HG03064 (cell line): ENCODE data around the gene KRTAP16-1.
"Not testable (repeated sequence)": the region's sequence is repeated elsewhere in the genome, so short reads cannot be mapped to it uniquely, and the experiment has no call there.

Source experiments
- ATAC-seq: cut with Tn5 transposase; IDR thresholded peaks from one replicate; pipeline ENCODE4 v1.9.1; 2021; ENCODE audit warnings: low read depth; ENCODE audit not compliant: unreplicated experiment

The KRTAP16-1 gene

DNA sequence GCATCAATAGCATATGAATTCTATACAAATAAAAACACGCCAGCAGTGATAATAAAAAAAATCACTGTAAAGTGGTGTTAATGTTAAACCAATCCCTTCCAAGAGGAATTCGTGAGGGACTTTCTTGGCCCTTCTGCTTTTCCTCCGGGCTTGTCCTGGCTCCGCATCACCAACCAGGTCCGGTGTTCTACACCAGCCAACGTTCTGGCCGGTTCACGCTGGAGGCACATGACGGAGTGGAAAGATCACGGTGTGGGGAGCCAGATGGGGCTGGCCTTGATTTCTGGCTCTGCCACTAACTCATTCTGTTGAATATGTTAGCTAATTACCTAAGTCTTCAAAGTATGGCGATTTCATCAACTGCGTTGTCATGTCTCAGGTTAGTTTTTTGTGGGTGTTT lies 5.0 kb downstream of the KRTAP16-1 start:
- no peak for ATAC-seq

GRCh38 chr17:41302981-41303380 lies 6.1 kb downstream of the KRTAP16-1 start:
- no peak for ATAC-seq

DNA sequence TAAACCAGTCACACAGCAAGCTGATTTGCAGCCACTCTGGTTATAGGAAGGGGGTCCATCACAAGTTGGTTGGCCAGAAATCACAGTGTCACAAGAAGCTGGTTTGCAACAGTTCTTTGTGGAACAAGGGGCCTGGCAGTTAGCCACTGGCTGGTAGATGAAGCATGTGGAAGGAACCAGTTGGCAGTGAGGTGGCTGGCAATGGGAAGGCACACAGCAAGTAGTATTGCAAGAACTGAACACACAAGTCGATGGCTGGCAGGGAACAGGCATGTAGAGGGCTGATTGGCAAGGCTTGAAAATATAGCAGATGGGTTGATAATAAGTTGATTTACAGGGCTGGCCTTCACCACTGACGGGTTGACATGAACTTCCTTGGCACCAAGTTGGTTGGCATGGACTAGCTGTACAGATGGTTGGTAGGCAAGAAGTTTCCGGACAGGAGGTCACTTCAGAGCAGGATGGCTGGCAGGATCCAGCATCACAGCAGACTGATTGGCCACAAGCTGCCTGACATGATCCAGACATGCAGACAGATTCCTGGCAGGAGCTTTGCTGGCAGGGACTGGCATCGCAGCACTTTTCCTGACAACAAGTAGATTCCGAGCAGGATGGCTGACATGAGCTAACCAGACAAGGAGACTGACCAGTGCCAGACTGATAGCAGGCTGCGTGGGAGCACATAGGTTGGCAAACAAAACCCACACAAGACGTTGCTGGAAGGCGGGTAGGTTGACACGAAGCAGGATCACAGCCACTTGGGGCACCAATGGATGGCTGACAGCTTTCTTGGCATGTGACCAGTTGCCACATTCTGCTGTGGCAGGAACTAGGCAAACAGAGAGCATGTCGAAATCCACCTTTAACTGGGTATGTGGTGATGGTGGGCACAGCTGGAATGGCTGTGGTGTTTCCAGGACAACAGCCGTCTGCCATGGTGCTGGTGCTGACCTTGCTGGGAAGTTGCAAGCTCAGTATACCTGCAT lies 6.9 kb downstream of the KRTAP16-1 start, which contains the start of gene KRTAP29-1:
KRTAP29-1 (minus strand) TSS at position 936 of the 986 bp plus-strand sequence; CDS start at position 936, 0 bp downstream.
- no peak for ATAC-seq

GRCh38 chr17:41301204-41301790 lies 7.8 kb downstream of the KRTAP16-1 start:
- no peak for ATAC-seq

DNA sequence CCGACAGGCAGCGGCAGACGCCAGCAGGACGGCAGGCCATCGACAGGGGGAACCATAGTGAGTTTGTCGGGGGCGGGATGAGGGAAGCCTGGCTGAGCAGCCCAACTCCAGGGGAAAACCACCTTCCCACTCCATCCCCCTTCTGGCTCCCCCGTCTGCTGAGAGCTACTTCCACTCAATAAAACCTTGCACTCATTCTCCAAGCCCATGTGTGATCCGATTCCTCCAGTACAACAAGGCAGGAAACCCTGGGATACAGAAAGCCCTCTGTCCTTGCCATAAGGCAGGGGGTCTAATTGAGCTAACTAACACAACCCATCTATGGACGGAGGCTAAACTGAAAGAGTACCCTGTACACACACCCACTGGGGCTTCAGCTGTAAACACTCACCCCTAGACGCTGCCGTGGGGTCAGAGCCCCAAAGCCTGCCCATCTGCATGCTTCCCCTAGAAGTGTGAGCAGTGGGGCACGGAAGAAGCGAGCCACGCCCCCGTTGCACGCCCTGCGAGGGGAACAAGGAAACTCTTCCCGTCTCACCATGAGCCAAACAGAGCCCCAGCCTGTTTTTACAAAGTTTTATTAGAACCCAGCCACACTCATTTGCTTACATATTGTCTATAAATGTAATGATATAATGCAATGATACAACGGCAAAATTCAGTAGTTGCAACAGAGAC lies 10.5 kb downstream of the KRTAP16-1 start:
- no peak for ATAC-seq

DNA sequence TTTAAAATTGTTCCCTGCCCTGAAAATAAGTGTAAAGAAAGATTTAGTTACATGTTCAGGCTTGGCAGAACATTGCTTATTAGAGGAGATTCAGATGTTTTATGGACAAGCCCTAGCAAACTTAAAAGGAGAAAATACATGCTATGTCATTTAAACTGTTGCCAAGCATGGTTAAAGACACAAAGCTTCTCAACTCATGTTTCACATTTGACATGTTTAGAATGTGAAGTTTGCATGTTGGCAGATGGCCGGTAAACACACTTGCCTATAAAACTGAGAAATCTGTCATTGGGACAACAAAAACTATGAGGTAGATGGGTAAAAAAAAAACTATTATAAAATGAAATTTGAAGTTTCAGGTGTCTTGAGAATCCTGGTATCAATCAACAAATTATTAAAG lies 12.3 kb downstream of the KRTAP16-1 start:
- no peak for ATAC-seq

- ATAC-seq = no peak
These were observed 15.1 kb downstream of the KRTAP16-1 start for GRCh38 chr17:41294016-41294415.

GRCh38 chr17:41287050-41287449 lies 22.1 kb downstream of the KRTAP16-1 start:
- ATAC-seq = no peak

DNA sequence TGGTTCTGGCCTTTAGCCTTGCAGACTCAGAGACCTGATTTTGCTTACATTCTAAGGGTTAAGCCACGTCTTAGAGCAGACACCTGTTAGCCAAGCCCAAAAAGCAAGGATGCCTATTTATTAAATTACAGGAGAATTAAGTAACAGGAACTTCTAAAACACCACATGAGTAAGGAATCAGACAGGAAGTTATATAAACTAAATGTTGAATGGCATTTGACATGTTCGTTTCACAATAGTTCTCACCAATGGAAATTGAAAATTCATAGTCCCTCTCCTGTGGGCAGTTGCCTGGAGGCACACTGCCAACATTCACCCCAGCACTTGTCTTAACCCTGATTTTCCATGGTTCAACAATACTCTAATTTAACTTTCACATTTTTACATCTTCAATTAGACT lies 24.6 kb downstream of the KRTAP16-1 start:
- no peak for ATAC-seq

DNA sequence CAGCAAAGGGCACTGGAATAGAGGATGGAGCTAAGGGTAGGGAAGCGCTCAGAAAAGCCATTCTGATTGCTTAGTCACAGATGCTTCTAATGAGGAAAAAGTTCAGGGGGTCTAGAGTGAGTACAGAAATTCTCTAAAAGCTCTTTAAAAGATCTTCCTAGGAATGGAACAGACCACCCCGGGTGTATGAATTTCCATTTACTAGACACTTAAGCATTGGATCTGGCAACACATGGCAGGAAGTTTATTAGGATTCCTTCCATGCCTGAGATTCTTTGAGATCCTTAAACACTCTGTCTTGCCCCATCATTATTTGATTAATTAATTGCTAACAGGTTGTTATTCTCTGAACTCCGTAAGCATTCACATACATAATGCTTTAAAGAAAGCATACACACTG lies 25.1 kb downstream of the KRTAP16-1 start:
- no peak for ATAC-seq

DNA sequence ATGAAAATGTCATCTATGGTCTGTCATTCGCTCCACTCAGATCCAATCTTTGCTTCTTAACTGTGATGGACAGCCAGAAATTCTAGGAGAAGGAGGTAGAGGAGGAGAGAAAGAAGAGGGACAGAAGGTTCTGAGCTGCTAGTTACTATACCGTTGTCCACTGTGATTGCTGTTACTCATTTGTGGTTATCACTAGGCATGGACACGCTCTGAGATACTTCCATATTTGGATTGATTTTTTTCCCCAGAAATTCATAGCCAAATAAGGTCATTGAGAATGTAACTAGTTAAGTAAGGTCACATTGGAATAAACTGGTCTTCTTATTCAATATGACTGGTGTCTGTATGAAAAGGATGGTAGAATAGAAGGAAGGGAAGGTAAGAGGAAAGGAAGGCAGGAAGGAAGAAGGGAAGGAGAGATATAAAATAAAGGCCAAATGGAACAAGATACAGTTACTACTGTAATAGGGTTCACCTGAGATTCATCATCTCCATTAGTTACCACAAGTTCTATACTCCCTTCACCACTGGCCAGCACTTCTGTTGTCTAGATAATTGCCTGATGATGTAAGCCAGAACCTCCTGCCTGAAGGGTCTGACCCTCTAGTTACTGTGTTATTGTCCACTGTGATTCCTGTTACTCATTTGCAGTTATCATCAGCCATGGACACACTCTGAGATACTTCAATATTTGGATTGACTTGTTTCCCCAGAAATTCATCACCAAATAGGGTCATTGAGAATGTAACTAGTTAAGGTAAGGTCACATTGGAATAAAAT lies 30.7 kb downstream of the KRTAP16-1 start:
- no peak for ATAC-seq

DNA sequence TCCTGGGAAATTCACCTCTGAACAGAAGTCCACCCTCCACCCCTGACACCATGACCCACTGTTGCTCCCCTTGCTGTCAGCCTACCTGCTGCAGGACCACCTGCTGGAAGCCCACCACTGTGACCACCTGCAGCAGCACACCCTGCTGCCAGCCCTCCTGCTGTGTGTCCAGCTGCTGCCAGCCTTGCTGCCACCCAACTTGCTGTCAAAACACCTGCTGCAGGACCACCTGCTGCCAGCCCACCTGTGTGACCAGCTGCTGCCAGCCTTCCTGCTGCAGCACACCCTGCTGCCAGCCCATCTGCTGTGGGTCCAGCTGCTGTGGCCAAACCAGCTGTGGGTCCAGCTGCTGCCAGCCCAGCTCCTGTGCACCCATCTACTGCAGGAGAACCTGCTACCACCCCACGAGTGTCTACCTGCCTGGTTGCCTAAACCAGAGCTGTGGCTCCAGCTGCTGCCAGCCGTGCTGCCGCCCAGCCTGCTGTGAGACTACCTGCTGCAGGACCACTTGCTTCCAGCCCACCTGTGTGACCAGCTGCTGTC lies 33.4 kb downstream of the KRTAP16-1 start, which contains the start of gene KRTAP9-7:
KRTAP9-7 (plus strand) TSS at position 51 of the 543 bp plus-strand sequence; CDS start at position 51, 0 bp downstream.
- not testable (repeated sequence) for ATAC-seq

DNA sequence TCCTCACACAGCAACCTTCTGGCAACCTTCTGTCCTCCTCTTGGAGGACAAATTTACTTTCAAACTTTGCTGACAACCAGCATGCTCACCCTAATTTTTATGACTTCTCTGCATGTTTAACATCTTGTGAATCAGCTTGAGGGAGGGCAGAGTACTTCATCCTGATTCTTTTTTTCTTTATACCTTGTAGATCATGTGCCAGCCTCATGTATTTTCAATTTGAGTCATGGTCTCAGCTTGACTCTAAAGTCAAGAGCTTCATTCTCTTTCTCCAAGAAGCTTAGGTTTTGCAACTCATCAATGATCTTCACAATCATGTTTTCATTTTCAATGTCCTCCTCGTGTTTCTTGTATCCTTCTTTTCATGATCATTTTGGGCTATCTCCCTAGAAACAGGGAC lies 37.3 kb downstream of the KRTAP16-1 start:
- no peak for ATAC-seq

DNA sequence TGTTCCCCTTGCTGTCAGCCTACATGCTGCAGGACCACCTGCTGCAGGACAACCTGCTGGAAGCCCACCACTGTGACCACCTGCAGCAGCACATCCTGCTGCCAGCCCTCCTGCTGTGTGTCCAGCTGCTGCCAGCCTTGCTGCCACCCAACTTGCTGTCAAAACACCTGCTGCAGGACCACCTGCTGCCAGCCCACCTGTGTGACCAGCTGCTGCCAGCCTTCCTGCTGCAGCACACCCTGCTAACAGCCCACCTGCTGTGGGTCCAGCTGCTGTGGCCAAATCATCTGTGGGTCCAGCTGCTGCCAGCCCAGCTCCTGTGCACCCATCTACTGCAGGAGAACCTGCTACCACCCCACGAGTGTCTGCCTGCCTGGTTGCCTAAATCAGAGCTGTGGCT lies 37.8 kb downstream of the KRTAP16-1 start:
- not testable (repeated sequence) for ATAC-seq

- no peak for ATAC-seq
These were observed 41.4 kb downstream of the KRTAP16-1 start for GRCh38 chr17:41267711-41268110.

DNA sequence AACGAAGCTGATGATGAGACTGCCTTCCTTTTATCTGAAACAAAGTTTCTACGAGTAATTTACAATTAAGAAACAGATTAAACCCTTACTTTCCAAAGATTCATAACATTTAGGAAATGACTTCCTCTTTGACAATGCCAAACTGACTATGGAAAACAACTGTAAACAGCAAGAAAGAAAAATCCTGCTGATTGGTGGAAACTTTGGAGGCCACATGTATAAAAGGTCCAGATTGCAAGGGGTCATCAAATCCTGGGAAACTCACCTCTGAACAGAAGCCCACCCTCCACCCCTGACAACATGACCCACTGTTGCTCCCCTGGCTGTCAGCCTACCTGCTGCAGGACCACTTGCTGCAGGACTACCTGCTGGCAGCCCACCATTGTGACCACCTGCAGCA lies 44.0 kb downstream of the KRTAP16-1 start, which contains the start of gene KRTAP9-6:
KRTAP9-6 (plus strand) TSS at position 301 of the 400 bp plus-strand sequence; CDS start at position 301, 0 bp downstream.
- no peak for ATAC-seq

DNA sequence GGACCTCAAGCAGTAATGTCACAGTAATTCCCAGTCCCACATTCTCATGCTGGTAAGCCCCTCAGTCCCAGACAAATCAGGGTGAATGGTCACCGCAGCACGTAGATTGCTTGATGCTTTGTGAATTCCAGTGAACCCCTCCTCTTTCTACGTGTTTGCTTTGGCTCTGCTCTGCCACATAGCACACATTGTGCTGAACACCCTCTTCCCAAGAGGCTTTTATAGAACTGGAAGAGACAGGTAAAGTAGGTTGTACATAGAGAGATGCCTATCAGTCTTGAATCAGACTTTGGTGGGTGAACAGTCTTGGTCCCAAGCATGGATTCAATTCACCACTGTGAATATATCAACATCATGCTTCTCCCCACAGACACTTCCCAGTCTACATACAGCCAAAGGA lies 44.5 kb downstream of the KRTAP16-1 start:
- ATAC-seq = no peak

- no peak for ATAC-seq
These were observed 45.9 kb downstream of the KRTAP16-1 start for GRCh38 chr17:41263212-41263611.

DNA sequence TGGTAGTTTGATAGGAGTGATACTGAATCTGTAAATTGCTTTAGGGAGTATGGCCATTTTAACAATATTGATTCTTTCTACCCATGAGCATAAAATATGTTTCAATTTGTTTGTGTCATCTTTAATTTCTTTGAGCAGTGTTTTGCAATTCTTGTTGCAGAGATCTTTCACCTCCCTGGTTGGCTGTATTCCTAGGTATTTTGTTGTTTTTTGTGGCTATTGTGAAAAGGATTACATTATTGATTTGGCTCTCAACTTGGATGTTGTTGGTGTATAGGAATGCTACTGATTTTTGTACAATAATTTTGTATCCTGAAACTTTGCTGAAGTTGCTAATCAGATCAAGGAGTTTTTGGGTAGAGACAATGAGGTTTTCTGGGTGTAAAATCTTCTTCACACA lies 50.7 kb downstream of the KRTAP16-1 start:
- ATAC-seq = no peak
